ENCODE results near the gene AKR1A1.

AKR1A1 gene

DNA sequence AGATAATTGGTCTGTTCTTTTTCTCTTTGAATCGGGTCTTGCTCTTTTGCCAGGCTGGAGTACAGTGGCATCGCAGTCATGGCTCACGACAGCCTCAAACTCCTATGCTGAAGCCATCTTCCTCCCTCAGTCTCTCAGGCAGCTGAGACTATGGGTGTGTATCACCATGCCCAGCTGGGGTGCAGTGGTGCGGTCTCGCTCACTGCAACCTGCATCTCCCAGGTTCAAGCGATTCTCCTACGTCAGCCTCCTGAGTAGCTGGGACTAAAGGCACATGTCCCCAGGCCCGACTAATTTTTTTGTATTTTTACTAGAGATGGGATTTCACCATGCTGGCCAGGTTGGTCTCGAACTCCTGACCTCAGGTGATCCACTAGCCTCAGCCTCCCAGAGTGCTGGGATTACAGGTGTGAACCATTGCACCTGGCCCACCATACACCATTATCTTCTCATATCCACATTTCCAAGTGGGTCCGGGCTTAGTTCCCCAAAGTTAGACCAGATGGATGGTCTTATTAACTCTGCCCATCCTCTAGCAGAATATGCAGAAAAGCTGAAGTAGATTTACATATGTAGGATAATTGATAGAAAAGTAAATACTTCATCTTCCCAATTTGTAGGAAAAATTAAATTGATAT lies 60.1 kb downstream of the AKR1A1 start:
- in situ Hi-C loops (cut with MboI; ENCODE audit: low pct_unique_long_range_greater_than_20kb, low sequenced_read_pairs, unreplicated experiment): no loop called here
- TF ChIP-seq, protein P1, sequence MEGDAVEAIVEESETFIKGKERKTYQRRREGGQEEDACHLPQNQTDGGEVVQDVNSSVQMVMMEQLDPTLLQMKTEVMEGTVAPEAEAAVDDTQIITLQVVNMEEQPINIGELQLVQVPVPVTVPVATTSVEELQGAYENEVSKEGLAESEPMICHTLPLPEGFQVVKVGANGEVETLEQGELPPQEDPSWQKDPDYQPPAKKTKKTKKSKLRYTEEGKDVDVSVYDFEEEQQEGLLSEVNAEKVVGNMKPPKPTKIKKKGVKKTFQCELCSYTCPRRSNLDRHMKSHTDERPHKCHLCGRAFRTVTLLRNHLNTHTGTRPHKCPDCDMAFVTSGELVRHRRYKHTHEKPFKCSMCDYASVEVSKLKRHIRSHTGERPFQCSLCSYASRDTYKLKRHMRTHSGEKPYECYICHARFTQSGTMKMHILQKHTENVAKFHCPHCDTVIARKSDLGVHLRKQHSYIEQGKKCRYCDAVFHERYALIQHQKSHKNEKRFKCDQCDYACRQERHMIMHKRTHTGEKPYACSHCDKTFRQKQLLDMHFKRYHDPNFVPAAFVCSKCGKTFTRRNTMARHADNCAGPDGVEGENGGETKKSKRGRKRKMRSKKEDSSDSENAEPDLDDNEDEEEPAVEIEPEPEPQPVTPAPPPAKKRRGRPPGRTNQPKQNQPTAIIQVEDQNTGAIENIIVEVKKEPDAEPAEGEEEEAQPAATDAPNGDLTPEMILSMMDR (IDR thresholded peaks at IDR 0.05; ENCODE audit: extremely low read depth, insufficient read depth, missing control alignments): no peak
- DNase-seq (ENCODE audit: low spot score): no peak

DNA sequence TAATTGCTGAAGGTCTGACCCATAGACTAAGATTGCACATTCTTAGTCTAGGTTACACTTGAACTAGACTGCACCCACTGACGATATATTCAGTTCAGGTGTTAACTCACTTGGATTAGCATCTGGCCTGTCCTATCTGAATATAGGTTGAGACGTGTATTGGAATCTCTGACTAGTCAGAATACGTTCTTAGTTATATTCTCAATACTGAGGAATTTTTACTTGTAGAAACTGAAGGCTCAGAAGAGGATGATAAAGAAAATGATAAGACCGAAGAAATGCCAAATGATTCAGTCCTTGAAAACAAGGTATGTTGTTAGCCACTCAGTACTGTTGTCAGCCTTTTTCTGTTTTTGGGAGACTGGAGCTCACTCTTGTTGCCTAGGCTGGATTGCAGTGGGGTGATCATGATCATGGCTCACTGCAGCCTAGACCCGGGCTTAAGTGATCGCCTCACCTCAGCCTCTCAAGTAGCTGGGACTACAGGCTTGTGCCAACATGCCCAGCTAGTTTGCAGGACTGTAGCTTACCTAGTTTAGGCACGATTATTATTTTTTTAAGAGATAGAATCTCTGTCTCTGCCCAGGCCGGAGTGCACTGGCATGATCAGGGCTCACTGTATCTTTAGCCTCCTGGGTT lies 62.4 kb downstream of the AKR1A1 start:
- TF ChIP-seq, protein P1 (IDR thresholded peaks at IDR 0.05; ENCODE audit: extremely low read depth, insufficient read depth, missing control alignments): no peak
- DNase-seq (ENCODE audit: low spot score): no peak
- in situ Hi-C loops (cut with MboI; ENCODE audit: low pct_unique_long_range_greater_than_20kb, low sequenced_read_pairs, unreplicated experiment): no loop called here

DNA sequence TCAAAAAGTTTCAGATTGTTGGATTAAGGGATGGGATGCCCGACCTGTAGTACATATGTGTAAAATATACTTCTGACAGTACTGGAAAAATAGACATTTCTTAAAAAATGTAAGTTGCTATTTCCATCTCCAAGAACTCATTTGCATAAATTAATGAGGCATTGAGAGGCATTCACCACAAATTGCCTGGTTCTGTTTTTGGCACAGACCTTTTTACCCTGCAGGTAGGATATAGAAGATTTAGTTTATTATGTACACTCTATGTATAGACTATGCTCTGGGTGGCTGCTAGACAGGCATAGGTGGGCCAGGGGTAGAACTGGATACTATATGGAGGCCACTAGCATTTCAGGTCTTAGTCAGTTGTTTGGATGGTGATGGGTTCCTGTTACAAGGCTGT lies 65.3 kb downstream of the AKR1A1 start:
- TF ChIP-seq, protein P1 (IDR thresholded peaks at IDR 0.05; ENCODE audit: extremely low read depth, insufficient read depth, missing control alignments): no peak
- no peak for DNase-seq (ENCODE audit: low spot score)
- in situ Hi-C loops (cut with MboI; ENCODE audit: low pct_unique_long_range_greater_than_20kb, low sequenced_read_pairs, unreplicated experiment): no loop called here

DNA sequence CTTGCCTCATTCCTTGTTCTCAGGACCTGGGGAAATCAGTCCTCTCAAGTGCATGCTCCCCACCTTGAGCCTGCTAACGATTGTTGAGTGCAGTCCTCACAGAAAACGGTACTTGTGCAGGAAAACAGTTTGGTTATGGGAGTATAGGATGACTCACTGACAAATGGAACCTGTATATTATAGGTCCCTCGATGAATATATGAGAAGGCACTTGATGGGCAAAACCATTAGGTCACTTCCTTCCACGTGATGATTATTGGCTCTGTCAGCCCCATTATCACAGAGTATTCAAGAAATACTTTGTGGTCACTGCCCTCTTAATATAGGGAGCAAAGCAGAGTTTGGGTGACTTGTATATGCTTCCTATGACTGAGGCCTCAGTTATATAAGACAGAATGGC lies 67.0 kb downstream of the AKR1A1 start:
- in situ Hi-C loops (cut with MboI; ENCODE audit: low pct_unique_long_range_greater_than_20kb, low sequenced_read_pairs, unreplicated experiment): no loop called here
- DNase-seq (ENCODE audit: low spot score): no peak
- TF ChIP-seq, protein P1 (IDR thresholded peaks at IDR 0.05; ENCODE audit: extremely low read depth, insufficient read depth, missing control alignments): no peak

DNA sequence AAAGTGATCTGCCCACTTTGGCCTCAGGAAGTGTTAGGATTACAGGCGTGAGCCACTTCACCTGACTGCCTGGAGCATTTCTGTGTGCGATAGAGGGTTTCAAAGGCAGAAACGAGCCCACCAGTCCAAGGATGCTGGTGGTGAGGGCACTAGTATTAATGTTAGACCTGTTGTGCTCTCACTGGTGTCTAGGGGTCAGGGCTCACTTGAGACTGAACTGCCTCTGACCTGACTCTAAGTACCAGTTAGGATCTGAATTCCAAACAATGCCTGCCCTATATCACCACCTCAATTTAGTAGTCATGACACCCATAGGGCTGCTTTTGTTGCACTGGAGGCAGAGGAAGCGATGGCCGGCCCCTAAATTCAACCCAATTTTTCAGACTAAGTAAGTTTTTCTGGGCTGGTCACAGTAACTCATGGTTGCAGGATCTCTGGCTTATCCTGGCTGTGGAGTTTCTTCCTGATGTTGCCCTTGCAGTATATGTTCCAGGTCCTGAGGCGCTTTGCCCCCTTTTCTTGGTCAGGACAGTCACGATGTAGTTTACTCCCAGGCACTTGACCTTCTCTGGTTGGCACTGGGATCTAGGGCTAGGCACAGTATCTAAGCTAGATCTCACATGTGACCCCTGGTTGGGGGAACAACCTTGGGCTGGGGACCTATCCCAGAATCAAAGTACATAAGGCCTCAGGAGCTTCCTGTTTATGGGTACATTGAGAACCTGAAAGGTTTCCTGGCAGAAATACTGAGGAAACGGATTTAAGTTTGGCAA lies 68.7 kb downstream of the AKR1A1 start:
- TF ChIP-seq, protein P1 (IDR thresholded peaks at IDR 0.05; ENCODE audit: extremely low read depth, insufficient read depth, missing control alignments): no peak
- in situ Hi-C loops (cut with MboI; ENCODE audit: low pct_unique_long_range_greater_than_20kb, low sequenced_read_pairs, unreplicated experiment): no loop called here
- DNase-seq (ENCODE audit: low spot score): no peak
